ENCODE results near the gene MED16. TPM values are rescaled to one million over a fixed set of nuclear protein-coding genes. Genes with fewer than 3 reads are reported as not detected.

MED16 gene
- polyA plus RNA-seq, 3 donors: 20.7 to 37.4 (median 32.8) TPM

DNA sequence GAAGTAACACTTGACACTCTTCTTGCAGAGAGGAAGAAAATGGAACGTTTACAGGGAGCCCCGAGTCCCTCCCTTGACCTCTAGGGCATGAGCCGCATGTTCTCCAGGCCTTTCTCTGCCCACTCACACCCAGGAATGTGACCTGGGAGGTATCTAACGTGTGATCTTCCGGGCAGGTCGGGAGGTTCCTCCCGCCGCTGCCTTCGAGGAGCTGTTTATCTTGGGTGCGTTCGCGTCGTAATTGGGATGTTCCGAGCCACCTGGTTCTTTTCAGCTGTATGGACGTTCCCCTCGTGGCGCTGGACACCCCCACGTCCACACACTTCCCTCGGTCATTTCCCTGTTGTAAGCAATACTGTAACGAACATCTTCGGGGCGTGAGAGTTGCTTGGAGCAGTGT lies 46.5 kb upstream of the MED16 start:
- Mint-ChIP-seq H3K4me3 (no peak overlapping the region), H3K9me3 (peaks cover 0 to 2% (median 0%) of the 10 kb centered on the region in 7 donors), H3K4me1 (peaks cover 47% of the 10 kb centered on the region), H3K27me3 (ENCODE audit: low read depth in 3 of 3) (peaks cover 0 to 1% (median 0%) of the 10 kb centered on the region in 3 donors), H3K36me3 (peaks cover 31 to 59% of the 10 kb centered on the region in 2 donors), H3K27ac (peak overlapping the region in 4 of 7 donors; percentile 30 to 78 (median 70))
- peaks cover 13 to 50% of the 10 kb centered on the region in 2 donors for H3K36me3 ChIP-seq (replicated peaks in 1 of 2; ENCODE audit: control insufficient read depth in 1 of 2, insufficient read depth in 2 of 2, low read length in 2 of 2)
- WGBS (ENCODE audit: insufficient coverage): 95% methylated on average over 17 of the region's 22 CpGs
- no peak for DNase-seq
- H3K9ac ChIP-seq (ENCODE audit: insufficient read depth, low read length, poor library complexity, severe bottlenecking): no peak overlapping the region
- peaks cover 100% of the 10 kb centered on the region for H4K20me1 ChIP-seq (ENCODE audit: insufficient read depth, low read length)
- H3K79me2 ChIP-seq (ENCODE audit: insufficient read depth, low read length): peaks cover 100% of the 10 kb centered on the region
- TF ChIP-seq CTCF (IDR thresholded peaks at IDR 0.05): no peak
- no peak overlapping the region for H2AFZ ChIP-seq (ENCODE audit: insufficient read depth, low read depth, low read length, poor library complexity, severe bottlenecking)
- intact Hi-C loops (cut with micrococcal nuclease): no loop called here
- no peaks in the 10 kb centered on the region for H3K9me3 ChIP-seq (replicated peaks in 1 of 2; ENCODE audit: control insufficient read depth in 1 of 2, insufficient read depth in 1 of 2, low read length in 2 of 2)
- peaks cover 34 to 51% of the 10 kb centered on the region in 2 donors for H3K4me1 ChIP-seq (ENCODE audit: control insufficient read depth in 1 of 2, insufficient read depth in 2 of 2, low read length in 2 of 2)
- no peak overlapping the region for H3K27ac ChIP-seq (ENCODE audit: low read depth in 1 of 2, low read length in 2 of 2)
- H3K4me3 ChIP-seq (replicated peaks in 1 of 3; ENCODE audit: low read depth in 2 of 3, low read length in 3 of 3): no peak overlapping the region
- no peaks in the 10 kb centered on the region for H3K27me3 ChIP-seq (ENCODE audit: control insufficient read depth in 2 of 2, insufficient read depth in 2 of 2, low read length in 2 of 2)
- H3K4me2 ChIP-seq (replicated peaks; ENCODE audit: extremely low read depth, low read length, poor library complexity, severe bottlenecking): no peak overlapping the region

DNA sequence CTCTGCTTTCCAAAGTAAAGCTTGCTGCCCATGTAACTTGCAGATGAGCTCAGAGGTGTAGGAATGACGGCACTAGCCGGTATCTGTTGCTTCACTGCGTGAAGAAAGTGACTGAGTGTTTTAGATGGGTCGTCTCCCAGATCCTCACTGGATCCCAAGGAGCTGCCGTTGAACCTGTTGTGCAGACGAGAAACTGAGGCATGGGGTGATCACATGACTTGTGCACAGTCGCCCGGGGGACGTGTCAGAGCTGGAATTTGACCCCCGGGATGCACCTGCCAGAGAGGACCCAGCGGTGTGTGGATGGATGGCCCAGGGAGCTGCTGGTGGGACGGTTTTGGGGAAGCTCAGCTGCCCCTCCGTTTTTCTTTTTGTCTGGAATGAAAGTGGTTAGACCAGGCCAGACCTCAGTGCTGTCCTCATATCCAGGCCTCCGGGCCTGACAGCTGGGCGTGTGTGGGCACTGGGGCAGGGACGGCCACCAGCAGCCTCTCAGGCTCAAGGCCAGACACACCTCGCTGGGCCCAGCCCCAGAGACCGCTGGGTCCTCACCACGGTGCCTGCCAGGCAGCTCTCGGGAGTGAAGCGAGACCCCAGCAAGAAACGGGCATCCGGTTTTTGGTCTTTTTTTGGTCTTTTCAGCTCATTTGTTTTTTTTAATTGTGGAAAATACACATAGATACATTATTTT lies 45.4 kb upstream of the MED16 start:
- H3K36me3 Mint-ChIP-seq: peaks cover 28 to 53% of the 10 kb centered on the region in 2 donors
- H3K9me3 Mint-ChIP-seq: peaks cover 0 to 2% (median 0%) of the 10 kb centered on the region in 7 donors
- H3K4me1 ChIP-seq (ENCODE audit: control insufficient read depth in 1 of 2, insufficient read depth in 2 of 2, low read length in 2 of 2): peaks cover 44 to 61% of the 10 kb centered on the region in 2 donors
- no peak overlapping the region for H3K4me2 ChIP-seq (replicated peaks; ENCODE audit: extremely low read depth, low read length, poor library complexity, severe bottlenecking)
- no peak for DNase-seq
- peak overlapping the region in 1 of 7 donors; percentile 26 for H3K27ac Mint-ChIP-seq
- H2AFZ ChIP-seq (ENCODE audit: insufficient read depth, low read depth, low read length, poor library complexity, severe bottlenecking): no peak overlapping the region
- peaks cover 0 to 1% (median 0%) of the 10 kb centered on the region in 3 donors for H3K27me3 Mint-ChIP-seq (ENCODE audit: low read depth in 3 of 3)
- H3K27ac ChIP-seq (ENCODE audit: low read depth in 1 of 2, low read length in 2 of 2): no peak overlapping the region
- WGBS (ENCODE audit: insufficient coverage): 90% methylated on average over 19 of the region's 23 CpGs
- no peak overlapping the region for H3K9ac ChIP-seq (ENCODE audit: insufficient read depth, low read length, poor library complexity, severe bottlenecking)
- no peaks in the 10 kb centered on the region for H3K9me3 ChIP-seq (replicated peaks in 1 of 2; ENCODE audit: control insufficient read depth in 1 of 2, insufficient read depth in 1 of 2, low read length in 2 of 2)
- H3K4me3 ChIP-seq (replicated peaks in 1 of 3; ENCODE audit: low read depth in 2 of 3, low read length in 3 of 3): no peak overlapping the region
- no peaks in the 10 kb centered on the region for H3K27me3 ChIP-seq (ENCODE audit: control insufficient read depth in 2 of 2, insufficient read depth in 2 of 2, low read length in 2 of 2)
- H4K20me1 ChIP-seq (ENCODE audit: insufficient read depth, low read length): peaks cover 100% of the 10 kb centered on the region
- H3K4me1 Mint-ChIP-seq: peaks cover 54% of the 10 kb centered on the region
- no peak overlapping the region for H3K4me3 Mint-ChIP-seq
- TF ChIP-seq CTCF (IDR thresholded peaks at IDR 0.05): no peak
- peaks cover 100% of the 10 kb centered on the region for H3K79me2 ChIP-seq (ENCODE audit: insufficient read depth, low read length)
- H3K36me3 ChIP-seq (replicated peaks in 1 of 2; ENCODE audit: control insufficient read depth in 1 of 2, insufficient read depth in 2 of 2, low read length in 2 of 2): peaks cover 13 to 47% of the 10 kb centered on the region in 2 donors
- intact Hi-C loops (cut with micrococcal nuclease): no loop called here
